Measurements from ENCODE around the gene GPM6B. TPM values are rescaled to one million over a fixed set of nuclear protein-coding genes. Genes with fewer than 3 reads are reported as not detected.

The GPM6B gene
- total and polyA plus RNA-seq, 2 of the 4 experiments (the other 2 are of a cell fraction), result 4.2 to 5.9 TPM

- ChIA-PET POLR2A (ENCODE audit: unreplicated experiment) (no interaction called here), CTCF (interaction anchor here (0.6 kb wide), 1 partner anchor 16 kb away, joined by 3 read pairs; no protein-coding TSS in a partner anchor)
- H3K18ac ChIP-seq (ENCODE audit: low read depth, low read length), result no peak overlapping the region
- H2BK5ac ChIP-seq (ENCODE audit: low read depth, low read length, poor library complexity, severe bottlenecking), result no peak overlapping the region
- H3K9ac ChIP-seq (ENCODE audit: low read depth, low read length), result no peak overlapping the region
- no peak overlapping the region for H2BK120ac ChIP-seq (ENCODE audit: low read depth, low read length)
- H2AFZ ChIP-seq (replicated peaks; ENCODE audit: low read length, poor library complexity), result no peak overlapping the region
- intact Hi-C loops (cut with micrococcal nuclease), result no loop called here
- H2BK15ac ChIP-seq (ENCODE audit: low read depth, low read length), result no peak overlapping the region
- BruUV-seq (replicated peaks), result no TSS peak
- H3K23ac ChIP-seq (ENCODE audit: low read depth, low read length), result no peak overlapping the region
- dilution Hi-C loops (cut with HindIII; ENCODE audit: low sequenced_read_pairs, unreplicated experiment), result no loop called here
- no peak overlapping the region for H2AK9ac ChIP-seq (replicated peaks; ENCODE audit: low read depth, low read length, poor library complexity)
- no peak overlapping the region for H4K8ac ChIP-seq (ENCODE audit: low read depth in 2 of 2, low read length in 2 of 2)
- no peaks in the 10 kb centered on the region for H3K4me1 ChIP-seq (ENCODE audit: control insufficient read depth, insufficient read depth, low read length)
- no peak overlapping the region for H2AK5ac ChIP-seq (ENCODE audit: low read depth, low read length)
- H3K79me1 ChIP-seq (ENCODE audit: low read depth in 1 of 2, low read length in 2 of 2), result no peaks in the 10 kb centered on the region
- no peak overlapping the region for H3K4me3 ChIP-seq (ENCODE audit: insufficient read depth, low read depth, low read length)
- H4K91ac ChIP-seq (ENCODE audit: insufficient read depth, low read depth, low read length), result no peak overlapping the region
- H3K36me3 ChIP-seq (ENCODE audit: control insufficient read depth, insufficient read depth, low read length), result no peaks in the 10 kb centered on the region
- H3K27me3 ChIP-seq (ENCODE audit: control insufficient read depth, insufficient read depth, low read length), result peaks cover 7% of the 10 kb centered on the region
- DNase-seq (no peak), ATAC-seq (ENCODE audit: low read depth) (no peak)
- no peak overlapping the region for H3K56ac ChIP-seq (ENCODE audit: extremely low read depth, insufficient read depth, low read length)
- H3K4me2 ChIP-seq (ENCODE audit: low read depth, low read length), result no peak overlapping the region
- no peak overlapping the region for H3K14ac ChIP-seq (replicated peaks; ENCODE audit: low read depth, low read length)
- H3K9me1 ChIP-seq (ENCODE audit: insufficient read depth, low read length), result no peaks in the 10 kb centered on the region
- H3K4ac ChIP-seq (ENCODE audit: low read depth, low read length), result no peak overlapping the region
- H4K5ac ChIP-seq (ENCODE audit: low read depth, low read length), result no peak overlapping the region
- no peak overlapping the region for H3K27ac ChIP-seq (ENCODE audit: insufficient read depth, low read length)
- no peaks in the 10 kb centered on the region for H3K9me3 ChIP-seq (ENCODE audit: control insufficient read depth, insufficient read depth, low read length)
- H2BK20ac ChIP-seq (ENCODE audit: low read depth, low read length), result no peak overlapping the region
- no peaks in the 10 kb centered on the region for H4K20me1 ChIP-seq (ENCODE audit: insufficient read depth, low read length)
- TF ChIP-seq FOS (IDR thresholded peaks at IDR 0.05; ENCODE audit: low read depth, low read length), result no peak
- no peak for TF ChIP-seq MXI1 (IDR thresholded peaks at IDR 0.05; ENCODE audit: borderline replicate concordance, low read depth, low read length)
- TF ChIP-seq NFE2L2 (IDR thresholded peaks at IDR 0.05; ENCODE audit: low read depth, low read length), result no peak
- TF ChIP-seq, protein P1, sequence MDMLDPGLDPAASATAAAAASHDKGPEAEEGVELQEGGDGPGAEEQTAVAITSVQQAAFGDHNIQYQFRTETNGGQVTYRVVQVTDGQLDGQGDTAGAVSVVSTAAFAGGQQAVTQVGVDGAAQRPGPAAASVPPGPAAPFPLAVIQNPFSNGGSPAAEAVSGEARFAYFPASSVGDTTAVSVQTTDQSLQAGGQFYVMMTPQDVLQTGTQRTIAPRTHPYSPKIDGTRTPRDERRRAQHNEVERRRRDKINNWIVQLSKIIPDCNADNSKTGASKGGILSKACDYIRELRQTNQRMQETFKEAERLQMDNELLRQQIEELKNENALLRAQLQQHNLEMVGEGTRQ (IDR thresholded peaks at IDR 0.05; ENCODE audit: low read depth, low read length), result no peak
- TF ChIP-seq, protein P2, sequence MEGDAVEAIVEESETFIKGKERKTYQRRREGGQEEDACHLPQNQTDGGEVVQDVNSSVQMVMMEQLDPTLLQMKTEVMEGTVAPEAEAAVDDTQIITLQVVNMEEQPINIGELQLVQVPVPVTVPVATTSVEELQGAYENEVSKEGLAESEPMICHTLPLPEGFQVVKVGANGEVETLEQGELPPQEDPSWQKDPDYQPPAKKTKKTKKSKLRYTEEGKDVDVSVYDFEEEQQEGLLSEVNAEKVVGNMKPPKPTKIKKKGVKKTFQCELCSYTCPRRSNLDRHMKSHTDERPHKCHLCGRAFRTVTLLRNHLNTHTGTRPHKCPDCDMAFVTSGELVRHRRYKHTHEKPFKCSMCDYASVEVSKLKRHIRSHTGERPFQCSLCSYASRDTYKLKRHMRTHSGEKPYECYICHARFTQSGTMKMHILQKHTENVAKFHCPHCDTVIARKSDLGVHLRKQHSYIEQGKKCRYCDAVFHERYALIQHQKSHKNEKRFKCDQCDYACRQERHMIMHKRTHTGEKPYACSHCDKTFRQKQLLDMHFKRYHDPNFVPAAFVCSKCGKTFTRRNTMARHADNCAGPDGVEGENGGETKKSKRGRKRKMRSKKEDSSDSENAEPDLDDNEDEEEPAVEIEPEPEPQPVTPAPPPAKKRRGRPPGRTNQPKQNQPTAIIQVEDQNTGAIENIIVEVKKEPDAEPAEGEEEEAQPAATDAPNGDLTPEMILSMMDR (conservative IDR thresholded peaks at IDR 0.05; ENCODE audit: low read depth, low read length), result no peak
- no peak for TF ChIP-seq CEBPB (IDR thresholded peaks at IDR 0.05; ENCODE audit: low read depth, low read length)
- TF ChIP-seq RFX5 (IDR thresholded peaks at IDR 0.05; ENCODE audit: low read depth, low read length), result no peak
- TF ChIP-seq MAFK (IDR thresholded peaks at IDR 0.05; ENCODE audit: low read depth, low read length), result no peak
- no peak for TF ChIP-seq MAZ (IDR thresholded peaks at IDR 0.05; ENCODE audit: borderline replicate concordance, low read depth, low read length)
- TF ChIP-seq SMC3 (IDR thresholded peaks at IDR 0.05; ENCODE audit: low read depth, low read length), result no peak
- no peak for TF ChIP-seq CHD1 (IDR thresholded peaks at IDR 0.05; ENCODE audit: low read depth, low read length)
- TF ChIP-seq POLR2A (IDR thresholded peaks at IDR 0.05; ENCODE audit: low read depth, low read length), result no peak
- in situ Hi-C loops (cut with MboI; ENCODE audit: low sequenced_read_pairs), result no loop called here
- WGBS, 2 experiments (ENCODE audit: extremely low coverage in 2 of 2, insufficient read length in 1 of 2), result 80% methylated on average over 1 of the region's 4 CpGs; no CpG with 5 or more reads in 1 of the 2 experiments
Observed at GRCh38 chrX:13852001-13852695, 35.3 kb upstream of the GPM6B start.

Data from IMR-90 (cell line).